ENCODE data around the gene NME1. TPM values are rescaled to one million over a fixed set of nuclear protein-coding genes. Genes with fewer than 3 reads are reported as not detected.

The NME1 gene
- polyA plus RNA-seq, 1 experiment: 178 TPM

- CTCF ChIA-PET: interaction anchor here (1.6 to 2.5 kb wide), 2 partner anchors 10 to 297 kb away, joined by 3 to 8 read pairs; partner anchors contain the start of gene NME1
- DNase-seq (ENCODE audit: low read depth): no peak
- H3K4me3 ChIP-seq (ENCODE audit: low read depth, low read length): no peak overlapping the region
- TF ChIP-seq CTCF (IDR thresholded peaks at IDR 0.05; ENCODE audit: insufficient read depth, low read depth, low read length): no peak
- no peaks in the 10 kb centered on the region for H3K27me3 ChIP-seq (ENCODE audit: control insufficient read depth, insufficient read depth, low read length)
- H3K36me3 ChIP-seq (ENCODE audit: control insufficient read depth, insufficient read depth, low read length): no peaks in the 10 kb centered on the region
- POLR2A ChIA-PET: no interaction called here
These were observed 10.8 kb upstream of the NME1 start for GRCh38 chr17:51142597-51142996.

- TF ChIP-seq CTCF (IDR thresholded peaks at IDR 0.05; ENCODE audit: insufficient read depth, low read depth, low read length): no peak
- Histone ChIP-seq H3K4me3 (ENCODE audit: low read depth, low read length) (no peak overlapping the region), H3K36me3 (ENCODE audit: control insufficient read depth, insufficient read depth, low read length) (no peaks in the 10 kb centered on the region), H3K27me3 (ENCODE audit: control insufficient read depth, insufficient read depth, low read length) (no peaks in the 10 kb centered on the region)
- POLR2A ChIA-PET: no interaction called here
- CTCF ChIA-PET: interaction anchor here (2.5 kb wide), 1 partner anchor 9 kb away, joined by 8 read pairs; the partner anchor contains the start of gene NME1
- no peak for DNase-seq (ENCODE audit: low read depth)
These were observed 8.9 kb upstream of the NME1 start for GRCh38 chr17:51144266-51145022.

- POLR2A ChIA-PET: no interaction called here
- no peak overlapping the region for H3K4me3 ChIP-seq (ENCODE audit: low read depth, low read length)
- TF ChIP-seq CTCF (IDR thresholded peaks at IDR 0.05; ENCODE audit: insufficient read depth, low read depth, low read length): no peak
- H3K27me3 ChIP-seq (ENCODE audit: control insufficient read depth, insufficient read depth, low read length): no peaks in the 10 kb centered on the region
- DNase-seq (ENCODE audit: low read depth): no peak
- CTCF ChIA-PET: interaction anchor here (0.6 to 1.1 kb wide), 4 partner anchors 13 to 146 kb away, joined by 3 to 5 read pairs (median 4); no protein-coding TSS in a partner anchor
- H3K36me3 ChIP-seq (ENCODE audit: control insufficient read depth, insufficient read depth, low read length): no peaks in the 10 kb centered on the region
These were observed 5.7 kb upstream of the NME1 start for GRCh38 chr17:51147650-51148049.

- H3K27me3 ChIP-seq (ENCODE audit: control insufficient read depth, insufficient read depth, low read length): no peaks in the 10 kb centered on the region
- no peak overlapping the region for H3K4me3 ChIP-seq (ENCODE audit: low read depth, low read length)
- no peak for TF ChIP-seq CTCF (IDR thresholded peaks at IDR 0.05; ENCODE audit: insufficient read depth, low read depth, low read length)
- H3K36me3 ChIP-seq (ENCODE audit: control insufficient read depth, insufficient read depth, low read length): no peaks in the 10 kb centered on the region
- ChIA-PET CTCF (no interaction called here), POLR2A (no interaction called here)
- no peak for DNase-seq (ENCODE audit: low read depth)
These were observed 4.2 kb upstream of the NME1 start for GRCh38 chr17:51149163-51149562.

GRCh38 chr17:51150932-51151331 lies 2.4 kb upstream of the NME1 start:
- ChIA-PET POLR2A (no interaction called here), CTCF (interaction anchor here (0.6 kb wide), 1 partner anchor 168 kb away, joined by 3 read pairs; no protein-coding TSS in a partner anchor)
- Histone ChIP-seq H3K36me3 (ENCODE audit: control insufficient read depth, insufficient read depth, low read length) (no peaks in the 10 kb centered on the region), H3K27me3 (ENCODE audit: control insufficient read depth, insufficient read depth, low read length) (no peaks in the 10 kb centered on the region), H3K4me3 (ENCODE audit: low read depth, low read length) (no peak overlapping the region)
- TF ChIP-seq CTCF (IDR thresholded peaks at IDR 0.05; ENCODE audit: insufficient read depth, low read depth, low read length): no peak
- DNase-seq (ENCODE audit: low read depth): no peak
